Breast epithelium (tissue), 3 donors: Measurements from ENCODE around the gene BTRC.

Experiments
- POLR2A ChIP-seq: fragments of 450-650 bp; IDR thresholded peaks from one replicate; pipeline ENCODE4 v1.6.1; 2016; ENCODE audit warnings: antibody characterized with exemption, mild to moderate bottlenecking, moderate library complexity
- POLR2AphosphoS5 ChIP-seq, 3 donors: sonication (generic); formaldehyde crosslinking; IDR thresholded peaks; one replicate each; pipeline ENCODE4 v1.6.1; 2017; ENCODE audit warnings: antibody characterized with exemption in 3 of 3
- TF ChIP-seq, protein P1 (sequence below), 3 donors: fragments of 450-650 bp; IDR thresholded peaks; one replicate each; pipeline ENCODE4 v1.5.1; 2016 to 2017; ENCODE audit warnings: antibody characterized with exemption in 3 of 3, mild to moderate bottlenecking in 3 of 3, moderate library complexity in 3 of 3

DNA sequence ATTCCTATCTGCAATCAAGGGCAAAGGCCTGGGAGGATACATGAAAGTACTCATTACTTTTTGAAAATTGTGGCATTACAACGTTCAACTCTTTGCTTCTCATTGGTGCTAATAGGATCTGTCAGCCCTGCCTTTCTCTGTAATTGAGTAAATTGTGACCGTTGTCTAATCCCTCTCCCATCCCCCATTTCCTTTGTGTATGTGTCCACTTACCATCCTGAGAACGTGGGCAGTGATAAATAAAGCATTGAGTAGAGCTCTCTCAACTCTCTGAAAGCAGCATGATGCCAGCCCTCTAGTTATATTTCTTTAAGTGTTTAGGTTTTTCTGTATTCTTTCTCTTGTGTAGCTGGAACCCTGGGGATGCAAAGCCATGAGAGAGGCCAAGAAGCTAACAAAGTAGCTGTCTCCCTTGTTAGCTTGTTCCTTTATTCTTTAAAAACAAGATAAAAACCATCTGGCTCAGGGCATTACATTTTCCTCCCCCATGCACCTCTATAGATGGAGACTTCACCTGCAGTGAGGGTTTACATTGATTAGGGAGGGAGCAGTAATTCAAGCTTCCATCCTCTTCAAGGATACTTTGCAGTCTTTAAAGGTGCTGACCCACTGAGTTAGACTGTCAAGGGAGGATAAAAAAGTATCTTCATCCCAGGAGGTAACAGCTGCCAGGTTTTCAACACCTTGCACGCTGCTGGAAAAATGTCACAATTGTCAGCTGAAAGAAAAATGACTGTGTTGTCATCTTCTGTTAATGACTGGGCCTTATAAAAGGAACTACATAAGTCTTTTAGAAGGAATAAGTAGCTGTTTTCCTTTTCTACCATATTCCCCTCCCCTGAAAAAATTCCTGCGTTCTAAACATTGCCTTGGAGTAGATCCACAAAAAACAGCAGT lies 112.3 kb downstream of the BTRC start:
- TF ChIP-seq, protein P1, sequence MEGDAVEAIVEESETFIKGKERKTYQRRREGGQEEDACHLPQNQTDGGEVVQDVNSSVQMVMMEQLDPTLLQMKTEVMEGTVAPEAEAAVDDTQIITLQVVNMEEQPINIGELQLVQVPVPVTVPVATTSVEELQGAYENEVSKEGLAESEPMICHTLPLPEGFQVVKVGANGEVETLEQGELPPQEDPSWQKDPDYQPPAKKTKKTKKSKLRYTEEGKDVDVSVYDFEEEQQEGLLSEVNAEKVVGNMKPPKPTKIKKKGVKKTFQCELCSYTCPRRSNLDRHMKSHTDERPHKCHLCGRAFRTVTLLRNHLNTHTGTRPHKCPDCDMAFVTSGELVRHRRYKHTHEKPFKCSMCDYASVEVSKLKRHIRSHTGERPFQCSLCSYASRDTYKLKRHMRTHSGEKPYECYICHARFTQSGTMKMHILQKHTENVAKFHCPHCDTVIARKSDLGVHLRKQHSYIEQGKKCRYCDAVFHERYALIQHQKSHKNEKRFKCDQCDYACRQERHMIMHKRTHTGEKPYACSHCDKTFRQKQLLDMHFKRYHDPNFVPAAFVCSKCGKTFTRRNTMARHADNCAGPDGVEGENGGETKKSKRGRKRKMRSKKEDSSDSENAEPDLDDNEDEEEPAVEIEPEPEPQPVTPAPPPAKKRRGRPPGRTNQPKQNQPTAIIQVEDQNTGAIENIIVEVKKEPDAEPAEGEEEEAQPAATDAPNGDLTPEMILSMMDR (IDR thresholded peaks at IDR 0.05), result no peak
- TF ChIP-seq POLR2AphosphoS5 (IDR thresholded peaks at IDR 0.05) (no peak), POLR2A (no peak)
